HepG2 (cell line): Measurements from ENCODE around the gene ZBTB32. TPM values are rescaled to one million over a fixed set of nuclear protein-coding genes. Genes with fewer than 3 reads are reported as not detected.

Source experiments
- ATAC-seq: fragments of 200-7000 bp; cut with Tn5 transposase; 3 replicates; pipeline ENCODE4 v1.9.1; 2020; ENCODE audit warnings: mild to moderate bottlenecking, moderate library complexity
- BruUV-seq: library from RNA; stranded (reverse); fragments of 400-500 nt; replicated peaks from 2 replicates; lab custom pipeline; 2021; lab: Mats Ljungman, UMichigan
- CTCF ChIA-PET: fragments of 300-600 bp; formaldehyde crosslinking; extraction: SDS; loops from one replicate; lab custom pipeline; 2021; ENCODE audit warnings: low total read pairs, inconsistent platforms, low intra/inter-chr PET ratio; lab: Yijun Ruan, JAX
- POLR2A ChIA-PET: fragments of 350-600 bp; sonication (Branson Sonifier 250); formaldehyde crosslinking; loops from one replicate; lab custom pipeline; 2020; ENCODE audit warnings: antibody characterized with exemption, inconsistent platforms; lab: Yijun Ruan, JAX
- DNase-seq: peaks from one replicate; pipeline ENCODE4 v3.0.0-alpha.2; 2015; ENCODE audit warnings: low spot score
- FAIRE-seq: peaks from 3 replicates; lab custom pipeline; 2011; peaks lifted over from hg19 to GRCh38; lab: Jason Lieb, UNC
- H2AFZ ChIP-seq: one replicate; pipeline ENCODE4 v1.6.1; 2011; ENCODE audit warnings: low read length, inconsistent platforms
- H3K27ac ChIP-seq: fragments of 300-600 bp; 3 replicates; pipeline ENCODE4 v1.8.0; 2011; ENCODE audit warnings: mixed run types, mild to moderate bottlenecking, mixed read lengths, low read length, inconsistent platforms; ENCODE audit not compliant: insufficient read depth; ENCODE audit errors: extremely low read length
- H3K27me3 ChIP-seq, 2 experiments: fragments of 200-600 bp in 1 of 2; 2 replicates in 1 of 2; 3 replicates in 1 of 2; pipeline versions ENCODE4 v1.6.0 to v1.8.0; 2011; ENCODE audit warnings: low read length in 2 of 2, mild to moderate bottlenecking in 2 of 2, moderate library complexity in 2 of 2, inconsistent platforms in 1 of 2; ENCODE audit not compliant: insufficient read depth in 2 of 2, control insufficient read depth in 1 of 2
- H3K36me3 ChIP-seq, 2 experiments: fragments of 200-600 bp in 1 of 2; replicated peaks in 1 of 2; 2 replicates in 1 of 2; 3 replicates in 1 of 2; pipeline versions ENCODE4 v1.5.1 to v1.8.0; 2011; ENCODE audit warnings: low read length in 2 of 2, inconsistent platforms in 1 of 2; ENCODE audit not compliant: insufficient read depth in 2 of 2, control insufficient read depth in 1 of 2
- H3K4me1 ChIP-seq: 2 replicates; pipeline ENCODE4 v1.5.1; 2012; ENCODE audit warnings: low read length, inconsistent platforms; ENCODE audit not compliant: insufficient read depth
- H3K4me2 ChIP-seq: 2 replicates; pipeline ENCODE4 v1.6.0; 2011; ENCODE audit warnings: low read depth, low read length, inconsistent platforms
- H3K4me3 ChIP-seq, 3 experiments: fragments of 200-600 bp in 1 of 3; sonication (generic), shearing (Covaris generic) in 1 of 3; replicated peaks in 1 of 3; 2 replicates each; pipeline ENCODE4 v1.5.1; 2011 to 2016; ENCODE audit warnings: low read length in 3 of 3, inconsistent platforms in 2 of 3, low read depth in 2 of 3, mild to moderate bottlenecking in 2 of 3, control low read depth in 1 of 3, mixed read lengths in 1 of 3; ENCODE audit not compliant: insufficient read depth in 1 of 3
- H3K79me2 ChIP-seq: one replicate; pipeline ENCODE4 v1.6.1; 2011; ENCODE audit warnings: low read length, inconsistent platforms; ENCODE audit not compliant: insufficient read depth
- H3K9ac ChIP-seq: 2 replicates; pipeline ENCODE4 v1.6.0; 2011; ENCODE audit warnings: mild to moderate bottlenecking, low read depth, low read length, inconsistent platforms; ENCODE audit not compliant: insufficient read depth
- H3K9me3 ChIP-seq: 2 replicates; pipeline ENCODE4 v1.5.1; 2012; ENCODE audit warnings: mild to moderate bottlenecking, low read length
- H4K20me1 ChIP-seq: 2 replicates; pipeline ENCODE4 v1.6.0; 2011; ENCODE audit warnings: inconsistent platforms, mild to moderate bottlenecking, low read length, moderate library complexity; ENCODE audit not compliant: insufficient read depth
- CBX5 ChIP-seq: sonication (generic); formaldehyde crosslinking; IDR thresholded peaks from 2 replicates; pipeline ENCODE4 v1.4.0; 2020; ENCODE audit warnings: missing genetic modification reagents, borderline replicate concordance
- HHEX ChIP-seq: IDR thresholded peaks from 2 replicates; pipeline ENCODE4 v1.6.1; 2016; ENCODE audit warnings: control low read depth
- NFKBIZ ChIP-seq: IDR thresholded peaks from 2 replicates; pipeline ENCODE4 v1.6.1; 2018; ENCODE audit warnings: missing genetic modification reagents, missing compliant biosample characterization
- NR1H2 ChIP-seq: sonication (generic); formaldehyde crosslinking; IDR thresholded peaks from 2 replicates; pipeline ENCODE4 v1.8.1; 2022; ENCODE audit warnings: low read depth, missing genetic modification reagents, borderline replicate concordance
- ONECUT2 ChIP-seq: sonication (generic); formaldehyde crosslinking; IDR thresholded peaks from 2 replicates; pipeline ENCODE4 v1.4.0; 2020; ENCODE audit warnings: missing genetic modification reagents
- POGZ ChIP-seq: sonication (generic); formaldehyde crosslinking; IDR thresholded peaks from 2 replicates; pipeline ENCODE4 v1.4.0; 2020; ENCODE audit warnings: mild to moderate bottlenecking, missing genetic modification reagents
- RFX3 ChIP-seq: IDR thresholded peaks from 2 replicates; pipeline ENCODE4 v1.6.1; 2016; ENCODE audit warnings: missing biosample characterization, missing genetic modification reagents
- SIN3B ChIP-seq: fragments of 150-350 bp; IDR thresholded peaks from 2 replicates; pipeline ENCODE4 v1.6.1; 2014; ENCODE audit warnings: low read length
- ZNF20 ChIP-seq: sonication (generic); formaldehyde crosslinking; IDR thresholded peaks from 2 replicates; pipeline ENCODE4 v1.4.0; 2020; ENCODE audit warnings: mild to moderate bottlenecking, moderate library complexity, missing genetic modification reagents
- ZNF431 ChIP-seq: sonication (generic); formaldehyde crosslinking; IDR thresholded peaks from 2 replicates; pipeline ENCODE4 v1.9.0; 2022; ENCODE audit warnings: missing genetic modification reagents, low read depth, mild to moderate bottlenecking, borderline replicate concordance
- ZNF614 ChIP-seq: IDR thresholded peaks from 2 replicates; pipeline ENCODE4 v1.6.1; 2018; ENCODE audit warnings: missing biosample characterization, missing genetic modification reagents, inconsistent platforms, borderline replicate concordance
- ZNF720 ChIP-seq: sonication (generic); formaldehyde crosslinking; IDR thresholded peaks from 2 replicates; pipeline ENCODE4 v1.4.0; 2020; ENCODE audit warnings: missing genetic modification reagents
- ZSCAN12 ChIP-seq: sonication (generic); formaldehyde crosslinking; IDR thresholded peaks from 2 replicates; pipeline ENCODE4 v1.9.0; 2021; ENCODE audit warnings: mild to moderate bottlenecking, missing genetic modification reagents
- WGBS: methylation state at CpG from one replicate; pipeline ENCODE4 v1.1.6; 2017; ENCODE audit warnings: low lambda C conversion rate; 5-methylcytosine and 5-hydroxymethylcytosine counted together
- in situ Hi-C: cut with HindIII; loops from 2 replicates; pipeline ENCODE4 v1.10.0; 2017; ENCODE audit warnings: low pct_unique_long_range_greater_than_20kb; ENCODE audit not compliant: extremely low pct_ligation_motif_present
- intact Hi-C: fragments of 100-400 bp; cut with micrococcal nuclease; formaldehyde crosslinking; loops from one replicate; pipeline ENCODE4 v1.10.0; 2022; ENCODE audit not compliant: unreplicated experiment
- polyA plus RNA-seq, 8 experiments: library from polyadenylated mRNA; depleted of rRNA in 3 of 8; stranded (reverse) in 7 of 8; unstranded in 1 of 8; fragments of >200 nt; fragmentation: Illumina TruSeq in 4 of 8; extraction: Trizol in 4 of 8; gene quantifications; 2 replicates each; pipeline versions ENCODE4 v1.2.1 to v1.2.3, GENCODE V29; 2011 to 2016; ENCODE audit warnings: low read depth in 4 of 8, missing spikeins in 1 of 8, mixed read lengths in 1 of 8; ENCODE audit not compliant: insufficient read depth in 1 of 8
- total RNA-seq, 5 experiments: library from RNA; depleted of rRNA; stranded (reverse); fragments of >200 nt; fragmentation: Illumina TruSeq; extraction: Trizol; gene quantifications; 2 replicates each; pipeline ENCODE4 v1.2.3, GENCODE V29; 2016; ENCODE audit warnings: low read depth in 1 of 5
- TF ChIP-seq, protein P1 (sequence below): IDR thresholded peaks from 2 replicates; pipeline ENCODE4 v1.6.1; 2016; ENCODE audit warnings: low read depth
- TF ChIP-seq, protein P2 (sequence below): sonication (generic); formaldehyde crosslinking; IDR thresholded peaks from 2 replicates; pipeline ENCODE4 v1.5.1; 2020; ENCODE audit warnings: mild to moderate bottlenecking, missing genetic modification reagents, borderline replicate concordance
- TF ChIP-seq, protein P3 (sequence below): sonication (generic); formaldehyde crosslinking; IDR thresholded peaks from 2 replicates; pipeline ENCODE4 v1.8.0; 2022; ENCODE audit warnings: missing genetic modification reagents, mild to moderate bottlenecking, borderline replicate concordance
- TF ChIP-seq, protein P4 (sequence below): sonication (generic); formaldehyde crosslinking; IDR thresholded peaks from 2 replicates; pipeline ENCODE4 v1.5.0; 2020; ENCODE audit warnings: missing genetic modification reagents, mild to moderate bottlenecking, borderline replicate concordance

ZBTB32 gene
- total and polyA plus RNA-seq, 2 of the 13 experiments (the other 11 are each of a cell fraction or from before 2014, with no cell fraction given): not detected

DNA sequence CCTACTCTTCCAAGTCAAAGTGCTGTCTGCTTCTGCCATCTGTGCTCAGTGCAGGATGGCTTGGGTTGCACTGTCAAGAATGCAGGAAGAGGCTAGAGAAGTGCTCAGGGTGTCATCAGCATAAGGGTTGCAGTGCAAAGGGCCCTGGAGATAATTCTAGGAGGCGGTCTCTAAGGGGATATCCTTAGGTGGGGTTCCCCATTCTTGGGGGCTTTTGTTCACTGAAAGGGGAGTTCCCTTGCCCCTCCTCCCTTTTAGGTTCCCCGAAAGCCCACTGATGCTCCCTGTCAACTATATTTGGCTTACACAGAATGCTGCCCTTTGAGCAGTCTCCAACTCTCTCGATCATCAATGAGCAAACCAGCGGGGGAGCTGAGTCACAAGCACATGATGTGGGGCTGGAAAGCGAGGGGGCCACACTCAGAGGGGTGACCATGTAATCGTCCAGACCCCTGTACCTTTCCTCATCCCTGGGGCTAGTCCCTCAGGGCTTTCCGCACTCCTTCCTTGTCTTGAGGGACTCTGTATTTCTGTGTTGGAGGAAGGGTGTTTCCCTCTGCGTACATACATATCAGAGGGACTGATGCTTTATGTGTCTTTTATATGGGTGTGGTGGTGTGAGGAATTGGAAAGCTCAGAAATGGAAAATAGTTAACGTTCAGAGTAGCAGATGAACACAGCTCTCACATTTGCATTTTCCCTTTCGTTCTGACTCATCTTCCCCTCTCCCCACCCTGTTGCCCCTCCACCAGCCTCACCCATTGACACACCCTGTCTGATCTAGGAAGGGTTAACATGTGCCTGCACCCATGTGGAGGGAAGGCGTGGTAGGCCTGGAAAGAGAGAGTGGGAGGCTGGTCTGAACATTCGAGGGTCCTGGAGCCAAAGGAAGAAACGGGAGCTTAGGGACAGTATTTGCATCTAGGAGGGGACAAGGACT is 6.7 kb downstream of the ZBTB32 start:
- no peaks in the 10 kb centered on the region for H3K9me3 ChIP-seq
- ATAC-seq: no peak
- ChIA-PET POLR2A (interaction anchor here (5.0 kb wide), 1 partner anchor 8 kb away, joined by 23 read pairs; no protein-coding TSS in a partner anchor), CTCF (no interaction called here)
- no peak for FAIRE-seq
- TF ChIP-seq ZNF431 (CRISPR knock-in tag) (no peak), ONECUT2 (CRISPR knock-in tag) (no peak), SIN3B (no peak), HHEX (no peak), ZNF614 (CRISPR knock-in tag) (no peak), NFKBIZ (CRISPR knock-in tag) (no peak), CBX5 (CRISPR knock-in tag) (no peak), ZNF720 (CRISPR knock-in tag) (no peak), ZSCAN12 (no peak), NR1H2 (CRISPR knock-in tag) (no peak), ZNF20 (CRISPR knock-in tag) (no peak), POGZ (CRISPR knock-in tag) (no peak), RFX3 (CRISPR knock-in tag) (no peak)
- TF ChIP-seq, protein P1, sequence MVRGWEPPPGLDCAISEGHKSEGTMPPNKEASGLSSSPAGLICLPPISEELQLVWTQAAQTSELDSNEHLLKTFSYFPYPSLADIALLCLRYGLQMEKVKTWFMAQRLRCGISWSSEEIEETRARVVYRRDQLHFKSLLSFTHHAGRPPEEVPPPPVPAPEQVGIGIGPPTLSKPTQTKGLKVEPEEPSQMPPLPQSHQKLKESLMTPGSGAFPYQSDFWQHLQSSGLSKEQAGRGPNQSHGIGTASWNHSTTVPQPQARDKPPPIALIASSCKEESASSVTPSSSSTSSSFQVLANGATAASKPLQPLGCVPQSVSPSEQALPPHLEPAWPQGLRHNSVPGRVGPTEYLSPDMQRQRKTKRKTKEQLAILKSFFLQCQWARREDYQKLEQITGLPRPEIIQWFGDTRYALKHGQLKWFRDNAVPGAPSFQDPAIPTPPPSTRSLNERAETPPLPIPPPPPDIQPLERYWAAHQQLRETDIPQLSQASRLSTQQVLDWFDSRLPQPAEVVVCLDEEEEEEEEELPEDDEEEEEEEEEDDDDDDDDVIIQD (CRISPR knock-in tag): no peak
- TF ChIP-seq, protein P2, sequence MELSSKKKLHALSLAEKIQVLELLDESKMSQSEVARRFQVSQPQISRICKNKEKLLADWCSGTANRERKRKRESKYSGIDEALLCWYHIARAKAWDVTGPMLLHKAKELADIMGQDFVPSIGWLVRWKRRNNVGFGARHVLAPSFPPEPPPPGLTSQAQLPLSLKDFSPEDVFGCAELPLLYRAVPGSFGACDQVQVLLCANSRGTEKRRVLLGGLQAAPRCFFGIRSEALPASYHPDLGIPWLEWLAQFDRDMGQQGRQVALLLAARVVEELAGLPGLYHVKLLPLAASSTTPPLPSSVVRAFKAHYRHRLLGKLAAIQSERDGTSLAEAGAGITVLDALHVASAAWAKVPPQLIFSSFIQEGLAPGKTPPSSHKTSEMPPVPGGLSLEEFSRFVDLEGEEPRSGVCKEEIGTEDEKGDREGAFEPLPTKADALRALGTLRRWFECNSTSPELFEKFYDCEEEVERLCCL (CRISPR knock-in tag): no peak
- TF ChIP-seq, protein P3, sequence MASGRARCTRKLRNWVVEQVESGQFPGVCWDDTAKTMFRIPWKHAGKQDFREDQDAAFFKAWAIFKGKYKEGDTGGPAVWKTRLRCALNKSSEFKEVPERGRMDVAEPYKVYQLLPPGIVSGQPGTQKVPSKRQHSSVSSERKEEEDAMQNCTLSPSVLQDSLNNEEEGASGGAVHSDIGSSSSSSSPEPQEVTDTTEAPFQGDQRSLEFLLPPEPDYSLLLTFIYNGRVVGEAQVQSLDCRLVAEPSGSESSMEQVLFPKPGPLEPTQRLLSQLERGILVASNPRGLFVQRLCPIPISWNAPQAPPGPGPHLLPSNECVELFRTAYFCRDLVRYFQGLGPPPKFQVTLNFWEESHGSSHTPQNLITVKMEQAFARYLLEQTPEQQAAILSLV (CRISPR knock-in tag): no peak
- TF ChIP-seq, protein P4, sequence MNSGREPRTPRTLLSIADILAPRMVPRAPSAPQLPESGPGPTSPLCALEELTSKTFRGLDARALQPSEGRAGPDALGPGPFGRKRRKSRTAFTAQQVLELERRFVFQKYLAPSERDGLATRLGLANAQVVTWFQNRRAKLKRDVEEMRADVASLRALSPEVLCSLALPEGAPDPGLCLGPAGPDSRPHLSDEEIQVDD (CRISPR knock-in tag): no peak
- DNase-seq: no peak
- no peak overlapping the region for H3K4me2 ChIP-seq
- 43% methylated on average over 12 of the region's 13 CpGs for WGBS
- H3K4me3 ChIP-seq: no peak overlapping the region
- in situ Hi-C loops: no loop called here
- H4K20me1 ChIP-seq: no peaks in the 10 kb centered on the region
- H3K79me2 ChIP-seq: no peaks in the 10 kb centered on the region
- H3K9ac ChIP-seq: no peak overlapping the region
- H2AFZ ChIP-seq: no peak overlapping the region
- BruUV-seq: no TSS peak
- no peaks in the 10 kb centered on the region for H3K36me3 ChIP-seq
- H3K27me3 ChIP-seq: no peaks in the 10 kb centered on the region; a peak in 1 of 5 replicates
- intact Hi-C loops: no loop called here
- H3K4me1 ChIP-seq: peaks cover 21% of the 10 kb centered on the region
- H3K27ac ChIP-seq: no peak overlapping the region
